MM.1S (cell line): ENCODE data around the gene KLK6.

Source experiments
- DNase-seq: peaks from one replicate; pipeline ENCODE4 v3.0.0-alpha.2; 2015
- H2AFZ ChIP-seq: fragments of 300-600 bp; sonication (generic); 2 replicates; pipeline ENCODE4 v1.6.0; 2016; ENCODE audit warnings: antibody characterized with exemption, low read length
- H3F3A ChIP-seq: fragments of 300-600 bp; sonication (generic); 2 replicates; pipeline ENCODE4 v1.6.1; 2016; ENCODE audit warnings: mild to moderate bottlenecking, antibody characterized with exemption, low read length, moderate library complexity, mixed read lengths; ENCODE audit not compliant: insufficient read depth
- H3K27ac ChIP-seq: fragments of 300-600 bp; sonication (generic); 2 replicates; pipeline ENCODE4 v1.5.1; 2016; ENCODE audit warnings: mild to moderate bottlenecking, low read length
- H3K27me3 ChIP-seq: fragments of 300-600 bp; sonication (generic); replicated peaks from 2 replicates; pipeline ENCODE4 v1.6.0; 2016; ENCODE audit warnings: low read length; ENCODE audit not compliant: insufficient read depth
- H3K36me3 ChIP-seq: fragments of 300-600 bp; sonication (generic); replicated peaks from 2 replicates; pipeline ENCODE4 v1.6.1; 2016; ENCODE audit warnings: mild to moderate bottlenecking, low read length, mixed read lengths; ENCODE audit not compliant: insufficient read depth
- H3K4me1 ChIP-seq: fragments of 300-600 bp; sonication (generic); 2 replicates; pipeline ENCODE4 v1.6.1; 2016; ENCODE audit warnings: low read length, mixed read lengths
- H3K4me2 ChIP-seq: fragments of 300-600 bp; sonication (generic); 2 replicates; pipeline ENCODE4 v1.6.0; 2016; ENCODE audit warnings: low read depth, low read length
- H3K4me3 ChIP-seq: fragments of 300-600 bp; sonication (generic); 2 replicates; pipeline ENCODE4 v1.5.1; 2016; ENCODE audit warnings: low read length, mixed read lengths
- H3K79me2 ChIP-seq: fragments of 300-600 bp; sonication (generic); 2 replicates; pipeline ENCODE4 v1.6.1; 2016; ENCODE audit warnings: mixed run types, low read length, mixed read lengths
- H3K9ac ChIP-seq: fragments of 300-600 bp; sonication (generic); 2 replicates; pipeline ENCODE4 v1.6.1; 2016; ENCODE audit warnings: low read length, mixed read lengths
- H3K9me2 ChIP-seq: fragments of 300-600 bp; sonication (generic); replicated peaks from 2 replicates; pipeline ENCODE4 v1.6.1; 2016; ENCODE audit warnings: mild to moderate bottlenecking, low read length, mixed read lengths; ENCODE audit not compliant: insufficient read depth
- H3K9me3 ChIP-seq: fragments of 300-600 bp; sonication (generic); replicated peaks from 2 replicates; pipeline ENCODE4 v1.6.1; 2016; ENCODE audit warnings: mild to moderate bottlenecking, low read length, mixed read lengths; ENCODE audit not compliant: insufficient read depth
- H4K20me1 ChIP-seq: fragments of 300-600 bp; sonication (generic); 2 replicates; pipeline ENCODE4 v1.6.1; 2016; ENCODE audit warnings: mild to moderate bottlenecking, low read length, moderate library complexity, mixed read lengths; ENCODE audit not compliant: insufficient read depth
- CTCF ChIP-seq: fragments of 300-600 bp; sonication (generic); IDR thresholded peaks from 2 replicates; pipeline ENCODE4 v1.5.1; 2016; ENCODE audit warnings: antibody characterized with exemption, low read length, mixed read lengths
- EZH2 ChIP-seq: fragments of 300-600 bp; sonication (generic); optimal IDR thresholded peaks from 2 replicates; pipeline ENCODE3; 2017; ENCODE audit warnings: low read depth, mild to moderate bottlenecking, antibody characterized with exemption, low read length, mixed read lengths
- EZH2phosphoT487 ChIP-seq: fragments of 300-600 bp; sonication (generic); IDR thresholded peaks from 2 replicates; pipeline ENCODE4 v1.6.1; 2018; ENCODE audit warnings: antibody characterized with exemption, low read length

KLK6 gene

GRCh38 chr19:50949861-50950260 lies 19.5 kb downstream of the KLK6 start:
- Histone ChIP-seq H3K36me3 (no peaks in the 10 kb centered on the region), H3K27ac (no peak overlapping the region), H3K4me3 (no peak overlapping the region), H3K79me2 (no peaks in the 10 kb centered on the region), H3K4me2 (no peak overlapping the region), H3F3A (no peaks in the 10 kb centered on the region), H3K4me1 (no peaks in the 10 kb centered on the region), H4K20me1 (no peaks in the 10 kb centered on the region), H3K27me3 (peaks cover 33% of the 10 kb centered on the region), H3K9me3 (no peaks in the 10 kb centered on the region), H3K9ac (no peak overlapping the region), H3K9me2 (no peaks in the 10 kb centered on the region), H2AFZ (no peak overlapping the region)
- no peak for DNase-seq
- TF ChIP-seq CTCF (no peak), EZH2phosphoT487 (no peak), EZH2 (no peak)

- Histone ChIP-seq H3K4me1 (no peaks in the 10 kb centered on the region), H3K9me3 (no peaks in the 10 kb centered on the region), H3K4me3 (no peak overlapping the region), H3K79me2 (no peaks in the 10 kb centered on the region), H3K9me2 (no peaks in the 10 kb centered on the region), H3K9ac (no peak overlapping the region), H2AFZ (no peak overlapping the region), H3K27me3 (peaks cover 34% of the 10 kb centered on the region), H3K4me2 (no peak overlapping the region), H3F3A (no peaks in the 10 kb centered on the region), H3K27ac (no peak overlapping the region), H4K20me1 (no peaks in the 10 kb centered on the region), H3K36me3 (no peaks in the 10 kb centered on the region)
- DNase-seq, result no peak
- no peak for TF ChIP-seq EZH2
- no peak for TF ChIP-seq EZH2phosphoT487
- TF ChIP-seq CTCF, result no peak
Observed at GRCh38 chr19:50947123-50947522, 22.3 kb downstream of the KLK6 start.

GRCh38 chr19:50944795-50945194 lies 24.6 kb downstream of the KLK6 start:
- Histone ChIP-seq H3K9ac (no peak overlapping the region), H3K4me2 (no peak overlapping the region), H3K36me3 (no peaks in the 10 kb centered on the region), H3K9me2 (no peaks in the 10 kb centered on the region), H3K4me1 (no peaks in the 10 kb centered on the region), H3K27ac (no peak overlapping the region), H2AFZ (no peak overlapping the region), H3K27me3 (peaks cover 34% of the 10 kb centered on the region), H3F3A (no peaks in the 10 kb centered on the region), H3K79me2 (no peaks in the 10 kb centered on the region), H4K20me1 (no peaks in the 10 kb centered on the region), H3K4me3 (no peak overlapping the region), H3K9me3 (no peaks in the 10 kb centered on the region)
- DNase-seq, result no peak
- TF ChIP-seq EZH2phosphoT487 (no peak), EZH2 (no peak), CTCF (no peak)
